Trophoblast cell (in vitro differentiated cells and primary cell): ENCODE data around the gene HDHD2.

Experiments used
- DNase-seq, 2 donors: peaks; one replicate each; pipeline ENCODE4 v3.0.0-alpha.2; 2016
- H2AFZ ChIP-seq: 2 replicates; pipeline ENCODE4 v1.6.1; 2013; ENCODE audit warnings: low read length, moderate library complexity, mild to moderate bottlenecking; ENCODE audit not compliant: insufficient read depth, poor library complexity
- H2AK5ac ChIP-seq: 2 replicates; pipeline ENCODE4 v1.6.1; 2013; ENCODE audit warnings: mild to moderate bottlenecking, low read length
- H2BK120ac ChIP-seq: 2 replicates; pipeline ENCODE4 v1.6.1; 2013; ENCODE audit warnings: low read length, mild to moderate bottlenecking, moderate library complexity; ENCODE audit not compliant: insufficient read depth, poor library complexity
- H2BK12ac ChIP-seq: 2 replicates; pipeline ENCODE4 v1.6.1; 2013; ENCODE audit warnings: mild to moderate bottlenecking, low read length, moderate library complexity
- H2BK5ac ChIP-seq: 2 replicates; pipeline ENCODE4 v1.6.1; 2013; ENCODE audit warnings: low read length, low read depth, moderate library complexity, mild to moderate bottlenecking; ENCODE audit not compliant: poor library complexity
- H3K14ac ChIP-seq: 2 replicates; pipeline ENCODE4 v1.6.1; 2013; ENCODE audit warnings: mild to moderate bottlenecking, low read length
- H3K18ac ChIP-seq: 2 replicates; pipeline ENCODE4 v1.6.1; 2013; ENCODE audit warnings: mild to moderate bottlenecking, low read length
- H3K23ac ChIP-seq: 2 replicates; pipeline ENCODE4 v1.6.1; 2013; ENCODE audit warnings: low read length
- H3K27ac ChIP-seq: 2 replicates; pipeline ENCODE4 v1.5.1; 2013; ENCODE audit warnings: low read depth, mild to moderate bottlenecking, inconsistent platforms, low read length, moderate library complexity
- H3K27me3 ChIP-seq: 2 replicates; pipeline ENCODE4 v1.6.1; 2013; ENCODE audit warnings: inconsistent platforms, mild to moderate bottlenecking, low read length, moderate library complexity; ENCODE audit not compliant: insufficient read depth
- H3K36me3 ChIP-seq, 2 experiments: 1 replicate in 1 of 2; 2 replicates in 1 of 2; pipeline ENCODE4 v1.6.1; 2013; ENCODE audit warnings: low read length in 2 of 2, mild to moderate bottlenecking in 2 of 2, moderate library complexity in 1 of 2; ENCODE audit not compliant: insufficient read depth in 2 of 2, control insufficient read depth in 1 of 2
- H3K4ac ChIP-seq: 2 replicates; pipeline ENCODE4 v1.6.1; 2013; ENCODE audit warnings: low read depth, mild to moderate bottlenecking, low read length, moderate library complexity
- H3K4me1 ChIP-seq, 2 experiments: 1 replicate in 1 of 2; 2 replicates in 1 of 2; pipeline ENCODE4 v1.6.1; 2013; ENCODE audit warnings: low read length in 2 of 2, mild to moderate bottlenecking in 2 of 2, moderate library complexity in 1 of 2; ENCODE audit not compliant: insufficient read depth in 2 of 2, control insufficient read depth in 1 of 2
- H3K4me2 ChIP-seq: 2 replicates; pipeline ENCODE4 v1.6.1; 2013; ENCODE audit warnings: inconsistent platforms, mild to moderate bottlenecking, low read length, moderate library complexity
- H3K4me3 ChIP-seq: 2 replicates; pipeline ENCODE4 v1.5.1; 2013; ENCODE audit warnings: mild to moderate bottlenecking, low read depth, low read length, inconsistent platforms
- H3K79me1 ChIP-seq: one replicate; pipeline ENCODE4 v1.6.1; 2013; ENCODE audit warnings: low read length
- H3K79me2 ChIP-seq: 2 replicates; pipeline ENCODE4 v1.6.1; 2013; ENCODE audit warnings: low read length, mild to moderate bottlenecking; ENCODE audit not compliant: control insufficient read depth, insufficient read depth, poor library complexity
- H3K9ac ChIP-seq: 2 replicates; pipeline ENCODE4 v1.6.1; 2013; ENCODE audit warnings: mild to moderate bottlenecking, low read length
- H3K9me3 ChIP-seq: 2 replicates; pipeline ENCODE4 v1.6.1; 2013; ENCODE audit warnings: low read depth, mild to moderate bottlenecking, control low read depth, inconsistent platforms, low read length; ENCODE audit not compliant: insufficient read depth
- H4K12ac ChIP-seq: 2 replicates; pipeline ENCODE4 v1.6.1; 2013; ENCODE audit warnings: low read depth, mild to moderate bottlenecking, low read length, moderate library complexity
- H4K8ac ChIP-seq: 2 replicates; pipeline ENCODE4 v1.6.1; 2013; ENCODE audit warnings: low read depth, mild to moderate bottlenecking, low read length, moderate library complexity
- H4K91ac ChIP-seq: one replicate; pipeline ENCODE4 v1.6.1; 2013; ENCODE audit warnings: low read depth, mild to moderate bottlenecking, low read length, moderate library complexity
- WGBS: extraction: QIAGEN DNeasy Blood & Tissue Kit; methylation state at CpG from one replicate; pipeline ENCODE4 v1.1.7; 2013; ENCODE audit warnings: missing lambda C conversion rate; ENCODE audit not compliant: insufficient read length, insufficient coverage; ENCODE audit errors: extremely low coverage; 5-methylcytosine and 5-hydroxymethylcytosine counted together

The HDHD2 gene

DNA sequence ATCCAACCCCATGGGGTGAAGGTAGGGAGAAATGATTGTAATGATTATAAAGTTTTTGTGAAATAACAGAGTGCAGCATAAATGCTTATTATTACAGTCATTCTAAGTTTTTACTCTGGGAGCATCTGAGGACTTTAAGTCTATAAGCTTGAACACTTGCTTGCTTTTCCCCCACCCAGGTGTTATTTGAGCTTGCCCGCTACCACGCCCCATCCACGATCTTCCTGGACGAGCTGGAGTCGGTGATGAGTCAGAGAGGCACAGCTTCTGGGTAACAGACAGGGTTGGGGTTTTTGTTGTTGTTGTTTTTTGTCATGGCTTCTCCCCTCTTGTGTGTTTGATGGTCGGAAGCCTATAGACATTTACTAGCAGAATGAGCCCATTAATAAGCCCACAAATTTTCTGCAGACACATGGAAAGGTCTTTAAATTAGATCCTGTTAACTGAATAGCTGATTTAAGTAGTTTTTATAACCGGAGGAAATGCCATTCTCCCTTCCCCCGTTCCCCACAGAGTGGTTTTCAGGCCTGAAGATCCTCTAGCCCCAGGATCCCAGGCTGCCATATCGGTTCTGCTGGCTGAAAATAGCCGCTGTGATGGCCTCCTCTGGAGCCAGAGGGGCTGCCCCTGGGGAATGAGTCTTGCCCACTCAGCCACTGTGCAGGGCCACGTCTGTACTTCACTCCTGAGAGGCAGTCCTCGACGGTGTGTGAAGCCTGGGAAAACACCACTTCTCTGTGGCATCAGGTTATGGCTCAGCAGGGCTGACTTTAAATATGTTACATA, 75.0 kb downstream of the HDHD2 start:
- Histone ChIP-seq H2AFZ (peak overlapping the region; percentile 35), H4K91ac (peak overlapping the region; percentile 14), H3K79me1 (peaks cover 2% of the 10 kb centered on the region), H3K14ac (peak overlapping the region; percentile 77), H3K4ac (no peak overlapping the region), H3K9me3 (no peaks in the 10 kb centered on the region), H3K4me1 (peaks cover 2 to 6% of the 10 kb centered on the region in 2 experiments), H2BK5ac (no peak overlapping the region), H2BK12ac (no peak overlapping the region), H3K23ac (no peak overlapping the region), H4K8ac (peak overlapping the region; percentile 43), H3K4me2 (no peak overlapping the region), H2BK120ac (peak overlapping the region; percentile 33), H3K27ac (no peak overlapping the region), H3K9ac (no peak overlapping the region), H4K12ac (peak overlapping the region; percentile 54), H3K18ac (no peak overlapping the region), H3K4me3 (no peak overlapping the region), H3K36me3 (no peaks in the 10 kb centered on the region), H2AK5ac (no peak overlapping the region), H3K27me3 (no peaks in the 10 kb centered on the region), H3K79me2 (peaks cover 2% of the 10 kb centered on the region)
- no CpG with 5 or more reads among the region's 13 CpGs for WGBS
- DNase-seq = no peak

DNA sequence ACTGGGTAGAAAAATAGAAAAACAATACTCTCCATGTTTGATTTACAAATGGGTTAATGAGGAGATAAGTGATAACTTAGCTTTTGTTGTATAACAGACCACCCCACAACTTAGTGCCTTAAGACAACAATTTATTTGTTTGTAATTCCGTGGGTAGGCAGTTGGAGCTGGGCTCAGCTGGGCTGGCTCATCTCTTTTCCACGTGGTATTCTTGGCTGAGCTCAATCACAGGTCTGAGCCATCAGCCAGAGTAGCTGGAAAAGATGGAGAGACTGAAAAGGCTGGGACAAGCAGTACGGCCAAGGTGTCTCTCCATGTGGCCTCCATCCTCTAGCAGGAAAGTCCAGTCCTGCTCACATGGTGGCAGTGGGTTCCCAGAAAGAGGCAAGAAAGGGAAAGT, 82.7 kb downstream of the HDHD2 start:
- Histone ChIP-seq H4K8ac (no peak overlapping the region), H3K27me3 (no peaks in the 10 kb centered on the region), H3K18ac (no peak overlapping the region), H3K9me3 (peaks cover 2% of the 10 kb centered on the region), H3K23ac (no peak overlapping the region), H3K4ac (no peak overlapping the region), H3K79me1 (no peaks in the 10 kb centered on the region), H3K79me2 (no peaks in the 10 kb centered on the region), H3K4me3 (no peak overlapping the region), H2BK5ac (no peak overlapping the region), H3K4me1 (no peaks in the 10 kb centered on the region), H3K9ac (no peak overlapping the region), H4K91ac (no peak overlapping the region), H2AK5ac (no peak overlapping the region), H2BK12ac (no peak overlapping the region), H2BK120ac (no peak overlapping the region), H3K36me3 (peaks cover 0 to 2% of the 10 kb centered on the region in 2 experiments), H3K14ac (no peak overlapping the region), H3K4me2 (no peak overlapping the region), H4K12ac (no peak overlapping the region), H2AFZ (no peak overlapping the region), H3K27ac (no peak overlapping the region)
- no CpG with 5 or more reads among the region's 3 CpGs for WGBS
- DNase-seq = no peak

DNA sequence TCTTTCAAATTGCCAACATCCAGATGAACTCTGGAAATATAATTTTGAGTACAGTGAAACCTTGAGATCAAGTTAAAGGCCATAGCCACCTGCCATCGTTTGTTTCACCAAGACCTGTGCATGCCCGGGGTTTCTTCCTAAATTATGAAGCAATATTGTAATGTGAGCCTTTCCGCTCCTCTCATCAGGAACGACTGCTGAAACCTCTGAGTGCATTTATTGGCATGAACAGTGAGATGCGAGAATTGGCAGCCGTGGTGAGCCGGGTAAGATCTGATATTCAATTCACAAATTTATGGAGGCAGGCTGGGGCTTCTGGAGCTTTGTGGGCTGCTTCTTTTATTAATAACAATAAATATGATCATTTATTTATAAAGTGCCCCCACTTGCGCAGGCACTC, 87.2 kb downstream of the HDHD2 start:
- Histone ChIP-seq H3K79me2 (no peaks in the 10 kb centered on the region), H3K27ac (no peak overlapping the region), H3K79me1 (no peaks in the 10 kb centered on the region), H3K9ac (no peak overlapping the region), H3K36me3 (peaks cover 0 to 2% of the 10 kb centered on the region in 2 experiments), H3K9me3 (peaks cover 2% of the 10 kb centered on the region), H3K27me3 (no peaks in the 10 kb centered on the region), H3K4me3 (no peak overlapping the region), H2BK5ac (no peak overlapping the region), H3K14ac (no peak overlapping the region), H2BK120ac (no peak overlapping the region), H3K18ac (no peak overlapping the region), H2AK5ac (no peak overlapping the region), H3K23ac (no peak overlapping the region), H3K4me2 (no peak overlapping the region), H4K8ac (no peak overlapping the region), H3K4me1 (no peaks in the 10 kb centered on the region), H2AFZ (no peak overlapping the region), H2BK12ac (no peak overlapping the region), H4K91ac (no peak overlapping the region), H4K12ac (no peak overlapping the region), H3K4ac (no peak overlapping the region)
- no peak for DNase-seq
- no CpG with 5 or more reads among the region's 8 CpGs for WGBS

DNA sequence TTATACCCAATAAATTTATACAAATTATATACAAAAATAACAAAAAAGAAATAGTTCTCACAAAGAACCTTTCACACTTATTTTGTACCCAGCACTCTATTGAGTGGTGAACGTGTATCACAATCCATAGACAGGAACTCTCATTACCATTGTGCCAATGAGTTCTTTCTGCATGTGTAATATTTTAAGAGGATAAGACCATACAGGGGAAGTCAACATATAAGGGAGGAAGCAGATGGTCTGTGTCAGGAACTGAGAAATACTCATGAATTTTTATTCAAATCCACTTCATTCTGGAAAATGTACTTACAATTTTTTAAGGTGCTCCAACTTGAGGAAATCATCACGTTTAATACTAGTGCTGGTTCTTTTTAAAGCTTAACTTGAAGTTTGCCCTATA, 87.8 kb downstream of the HDHD2 start:
- H3K4me1 ChIP-seq = no peaks in the 10 kb centered on the region
- no peak overlapping the region for H3K9ac ChIP-seq
- H4K12ac ChIP-seq = no peak overlapping the region
- H3K36me3 ChIP-seq = no peaks in the 10 kb centered on the region
- H3K79me2 ChIP-seq = no peaks in the 10 kb centered on the region
- H2AFZ ChIP-seq = no peak overlapping the region
- H2BK12ac ChIP-seq = no peak overlapping the region
- no peak overlapping the region for H3K4ac ChIP-seq
- no peak overlapping the region for H4K91ac ChIP-seq
- no peak overlapping the region for H3K27ac ChIP-seq
- H2BK120ac ChIP-seq = no peak overlapping the region
- no peaks in the 10 kb centered on the region for H3K9me3 ChIP-seq
- no peaks in the 10 kb centered on the region for H3K27me3 ChIP-seq
- H3K79me1 ChIP-seq = no peaks in the 10 kb centered on the region
- no peak overlapping the region for H3K14ac ChIP-seq
- WGBS = no CpG with 5 or more reads among the region's 2 CpGs
- H2BK5ac ChIP-seq = no peak overlapping the region
- no peak overlapping the region for H3K4me2 ChIP-seq
- no peak overlapping the region for H3K18ac ChIP-seq
- no peak overlapping the region for H4K8ac ChIP-seq
- H3K23ac ChIP-seq = no peak overlapping the region
- no peak overlapping the region for H3K4me3 ChIP-seq
- H2AK5ac ChIP-seq = no peak overlapping the region
- no peak for DNase-seq
